Suprapubic skin (tissue), 4 donors: ENCODE measurements around the gene ZNF626. TPM values are rescaled to one million over a fixed set of nuclear protein-coding genes. Genes with fewer than 3 reads are reported as not detected.

Experiments used
- DNase-seq, 2 donors: peaks; one replicate each; pipeline ENCODE4 v3.0.0-alpha.2; 2019; ENCODE audit warnings: low spot score in 2 of 2
- H3K27ac ChIP-seq: fragments of 200-600 bp; sonication (generic); one replicate; pipeline ENCODE4 v1.5.1; 2019
- H3K27me3 ChIP-seq: fragments of 200-600 bp; sonication (generic); one replicate; pipeline ENCODE4 v1.5.1; 2019
- H3K36me3 ChIP-seq: fragments of 200-600 bp; sonication (generic); one replicate; pipeline ENCODE4 v1.5.1; 2019
- H3K4me1 ChIP-seq: fragments of 200-600 bp; sonication (generic); one replicate; pipeline ENCODE4 v1.5.1; 2019
- H3K4me3 ChIP-seq: fragments of 200-600 bp; sonication (generic); one replicate; pipeline ENCODE4 v1.5.1; 2019; ENCODE audit warnings: mild to moderate bottlenecking
- H3K9me3 ChIP-seq: fragments of 200-600 bp; sonication (generic); one replicate; pipeline ENCODE4 v1.5.1; 2019
- CTCF ChIP-seq, 2 donors: fragments of 200-600 bp in 1 of 2; fragments of 450-650 bp in 1 of 2; sonication (generic) in 1 of 2; IDR thresholded peaks; one replicate each; pipeline ENCODE4 v1.5.1; 2016 to 2019; ENCODE audit warnings: antibody characterized with exemption in 2 of 2, mild to moderate bottlenecking in 1 of 2, moderate library complexity in 1 of 2
- EP300 ChIP-seq: sonication (generic); formaldehyde crosslinking; IDR thresholded peaks from one replicate; pipeline ENCODE4 v1.6.1; 2017; ENCODE audit warnings: antibody characterized with exemption
- POLR2A ChIP-seq, 2 donors: fragments of 450-650 bp; IDR thresholded peaks; one replicate each; pipeline ENCODE4 v1.6.1; 2017; ENCODE audit warnings: antibody characterized with exemption in 2 of 2, mild to moderate bottlenecking in 2 of 2, moderate library complexity in 2 of 2
- POLR2AphosphoS5 ChIP-seq, 3 donors: sonication (generic); formaldehyde crosslinking; IDR thresholded peaks; one replicate each; pipeline ENCODE4 v1.6.1; 2017; ENCODE audit warnings: antibody characterized with exemption in 3 of 3
- WGBS: methylation state at CpG from one replicate; pipeline ENCODE4 v1.1.5; 2018; 5-methylcytosine and 5-hydroxymethylcytosine counted together
- total RNA-seq, 4 donors: library from RNA; depleted of rRNA; stranded (reverse); fragments of >200 nt; gene quantifications; one replicate each; pipeline ENCODE4 v1.1.0, GENCODE V29; 2016

Gene ZNF626
- total RNA-seq, 4 donors from 2014 or later = 14.2 to 24.3 (median 17.1) TPM

- no peak overlapping the region for H3K27ac ChIP-seq
- peaks cover 55% of the 10 kb centered on the region for H3K9me3 ChIP-seq
- H3K4me1 ChIP-seq = no peaks in the 10 kb centered on the region
- H3K4me3 ChIP-seq = no peak overlapping the region
- H3K27me3 ChIP-seq = no peaks in the 10 kb centered on the region
- no peaks in the 10 kb centered on the region for H3K36me3 ChIP-seq
- DNase-seq = no peak
- 29% methylated on average over 5 of the region's 5 CpGs for WGBS
- TF ChIP-seq CTCF (IDR thresholded peaks at IDR 0.05) (no peak), POLR2AphosphoS5 (IDR thresholded peaks at IDR 0.05) (no peak), POLR2A (IDR thresholded peaks at IDR 0.05) (no peak), EP300 (no peak)
Observed at GRCh38 chr19:20612711-20613316, 48.6 kb downstream of the ZNF626 start.

- no peaks in the 10 kb centered on the region for H3K27me3 ChIP-seq
- no peak overlapping the region for H3K4me3 ChIP-seq
- no peak for DNase-seq
- H3K27ac ChIP-seq = no peak overlapping the region
- 76% methylated on average over 6 of the region's 6 CpGs for WGBS
- peaks cover 54% of the 10 kb centered on the region for H3K9me3 ChIP-seq
- no peaks in the 10 kb centered on the region for H3K4me1 ChIP-seq
- H3K36me3 ChIP-seq = no peaks in the 10 kb centered on the region
- no peak for TF ChIP-seq POLR2A (IDR thresholded peaks at IDR 0.05)
- no peak for TF ChIP-seq EP300
Observed at GRCh38 chr19:20611866-20612265, 49.5 kb downstream of the ZNF626 start.

- WGBS = 91% methylated on average over 1 of the region's 1 CpG
- H3K27me3 ChIP-seq = no peaks in the 10 kb centered on the region
- peaks cover 52% of the 10 kb centered on the region for H3K9me3 ChIP-seq
- no peak overlapping the region for H3K4me3 ChIP-seq
- H3K4me1 ChIP-seq = no peaks in the 10 kb centered on the region
- H3K36me3 ChIP-seq = no peaks in the 10 kb centered on the region
- DNase-seq = no peak
- no peak overlapping the region for H3K27ac ChIP-seq
- no peak for TF ChIP-seq POLR2A (IDR thresholded peaks at IDR 0.05)
- TF ChIP-seq EP300 = no peak
- TF ChIP-seq POLR2AphosphoS5 (IDR thresholded peaks at IDR 0.05) = no peak
- no peak for TF ChIP-seq CTCF (IDR thresholded peaks at IDR 0.05)
Observed at GRCh38 chr19:20607943-20608342, 53.4 kb downstream of the ZNF626 start.

Other genes with a start within 250 kb of the ZNF626 start
- 10 to 100 TPM; 10.8 to 18.2 (median 12.3) TPM for gene ZNF737, start 95.8 kb downstream of the ZNF626 start, total RNA-seq
- 10 to 100 TPM in 2 of 4 donors, 1 to 10 TPM in 2; 6.4 to 10.7 (median 10.1) TPM for gene ZNF66, start 114.7 kb upstream of the ZNF626 start, total RNA-seq